Liver (tissue), 9 donors: ENCODE results near the gene CEP120. TPM values are rescaled to one million over a fixed set of nuclear protein-coding genes. Genes with fewer than 3 reads are reported as not detected.

ENCODE experiments used
- DNase-seq: peaks from one replicate; pipeline ENCODE4 v3.0.0-alpha.2; 2017; ENCODE audit warnings: low spot score
- H3K27ac ChIP-seq, 2 donors: one replicate each; pipeline ENCODE4 v1.7.0; 2013; ENCODE audit warnings: inconsistent platforms in 2 of 2, low read length in 2 of 2, control low read depth in 1 of 2, low read depth in 1 of 2, mild to moderate bottlenecking in 1 of 2
- H3K27me3 ChIP-seq, 4 donors: one replicate each; pipeline versions ENCODE4 v1.6.1 to v1.7.0; 2013; ENCODE audit warnings: low read length in 3 of 4, inconsistent platforms in 1 of 4, mild to moderate bottlenecking in 1 of 4, moderate library complexity in 1 of 4; ENCODE audit not compliant: control insufficient read depth in 4 of 4, insufficient read depth in 4 of 4
- H3K36me3 ChIP-seq, 4 donors: one replicate each; pipeline versions ENCODE4 v1.6.1 to v1.7.0; 2013; ENCODE audit warnings: low read length in 3 of 4, mild to moderate bottlenecking in 3 of 4, low read depth in 1 of 4, moderate library complexity in 1 of 4; ENCODE audit not compliant: control insufficient read depth in 4 of 4, insufficient read depth in 3 of 4
- H3K4me1 ChIP-seq, 4 donors: one replicate each; pipeline versions ENCODE4 v1.6.1 to v1.7.0; 2013; ENCODE audit warnings: low read length in 3 of 4, mild to moderate bottlenecking in 3 of 4, moderate library complexity in 1 of 4; ENCODE audit not compliant: control insufficient read depth in 4 of 4, insufficient read depth in 4 of 4
- H3K4me3 ChIP-seq, 3 donors: one replicate each; pipeline versions ENCODE4 v1.6.1 to v1.7.0; 2013; ENCODE audit warnings: low read length in 3 of 3, control low read depth in 1 of 3, low read depth in 1 of 3, mild to moderate bottlenecking in 1 of 3
- H3K9ac ChIP-seq, 2 donors: one replicate each; pipeline ENCODE4 v1.7.0; 2013; ENCODE audit warnings: low read length in 2 of 2, mild to moderate bottlenecking in 2 of 2, moderate library complexity in 2 of 2, control low read depth in 1 of 2, low read depth in 1 of 2
- H3K9me3 ChIP-seq, 4 donors: one replicate each; pipeline versions ENCODE4 v1.6.1 to v1.7.0; 2013; ENCODE audit warnings: low read length in 3 of 4; ENCODE audit not compliant: control insufficient read depth in 4 of 4
- CTCF ChIP-seq: fragments of 150-350 bp; IDR thresholded peaks from 2 replicates; pipeline ENCODE4 v1.5.1; 2017; ENCODE audit warnings: improper control_type of control experiment, low read depth, low read length; ENCODE audit not compliant: missing input control
- EGR1 ChIP-seq, 2 donors: IDR thresholded peaks; 2 replicates each; pipeline ENCODE4 v1.6.1; 2016 to 2018; ENCODE audit warnings: antibody characterized with exemption in 2 of 2, low read depth in 2 of 2
- FOXA1 ChIP-seq: IDR thresholded peaks from 2 replicates; pipeline ENCODE4 v1.6.1; 2016; ENCODE audit warnings: antibody characterized with exemption
- FOXA2 ChIP-seq: IDR thresholded peaks from 2 replicates; pipeline ENCODE4 v1.6.1; 2016; ENCODE audit warnings: antibody characterized with exemption
- GABPA ChIP-seq, 2 donors: IDR thresholded peaks in 1 of 2; conservative IDR thresholded peaks in 1 of 2; 2 replicates each; pipeline ENCODE4 v1.6.1; 2016; ENCODE audit warnings: antibody characterized with exemption in 2 of 2, mild to moderate bottlenecking in 1 of 2, moderate library complexity in 1 of 2
- HNF4A ChIP-seq, 2 donors: conservative IDR thresholded peaks; 2 replicates each; pipeline ENCODE4 v1.6.1; 2016; ENCODE audit warnings: antibody characterized with exemption in 2 of 2, mild to moderate bottlenecking in 2 of 2
- JUND ChIP-seq, 2 donors: IDR thresholded peaks; 2 replicates each; pipeline ENCODE4 v1.6.1; 2016; ENCODE audit warnings: antibody characterized with exemption in 2 of 2
- MAX ChIP-seq: IDR thresholded peaks from 2 replicates; pipeline ENCODE4 v1.6.1; 2016; ENCODE audit warnings: antibody characterized with exemption
- NR2F2 ChIP-seq: IDR thresholded peaks from 2 replicates; pipeline ENCODE4 v1.6.1; 2016; ENCODE audit warnings: antibody characterized with exemption
- RAD21 ChIP-seq, 2 donors: IDR thresholded peaks; 2 replicates each; pipeline ENCODE4 v1.6.1; 2016; ENCODE audit warnings: antibody characterized with exemption in 2 of 2, mild to moderate bottlenecking in 2 of 2
- REST ChIP-seq: IDR thresholded peaks from 2 replicates; pipeline ENCODE4 v1.6.1; 2016; ENCODE audit warnings: antibody characterized with exemption, mild to moderate bottlenecking
- SP1 ChIP-seq: IDR thresholded peaks from 2 replicates; pipeline ENCODE4 v1.6.1; 2018; ENCODE audit warnings: antibody characterized with exemption, mild to moderate bottlenecking
- TAF1 ChIP-seq: conservative IDR thresholded peaks from 2 replicates; pipeline ENCODE4 v1.6.1; 2016; ENCODE audit warnings: antibody characterized with exemption, mild to moderate bottlenecking
- YY1 ChIP-seq: IDR thresholded peaks from 2 replicates; pipeline ENCODE4 v1.6.1; 2016; ENCODE audit warnings: antibody characterized with exemption, mild to moderate bottlenecking
- ZBTB33 ChIP-seq: IDR thresholded peaks from 2 replicates; pipeline ENCODE4 v1.6.1; 2016; ENCODE audit warnings: antibody characterized with exemption
- WGBS: extraction: QIAGEN DNeasy Blood & Tissue Kit; methylation state at CpG from one replicate; pipeline ENCODE4 v1.1.7; 2013; 5-methylcytosine and 5-hydroxymethylcytosine counted together
- polyA plus RNA-seq, 2 donors: library from polyadenylated mRNA; stranded (reverse) in 1 of 2; unstranded in 1 of 2; fragments of 200-250 nt in 1 of 2; fragments of >200 nt in 1 of 2; fragmentation: Nextera tagmentation in 1 of 2; extraction: Ambion mirVana in 1 of 2; gene quantifications; one replicate each; pipeline versions ENCODE4 v1.2.1 to v1.2.3, GENCODE V29; 2013 to 2015
- total RNA-seq, 2 donors: library from RNA; depleted of rRNA; stranded (reverse); fragments of >200 nt; gene quantifications; one replicate each; pipeline ENCODE4 v1.2.3, GENCODE V29; 2014
- TF ChIP-seq, protein P1 (sequence below): IDR thresholded peaks from 2 replicates; pipeline ENCODE4 v1.6.1; 2016; ENCODE audit warnings: antibody characterized with exemption
- donor health status: healthy.
- donor health status: healthy.
- donor health status: healthy.
- donor health status: healthy.
- donor health status: healthy.

CEP120 gene
- total and polyA plus RNA-seq, 4 donors = 2.1 to 11.0 (median 6.7) TPM

- 97% methylated on average over 2 of the region's 2 CpGs for WGBS
- no peak for DNase-seq
- TF ChIP-seq GABPA (IDR thresholded peaks at IDR 0.05 in 1 of 2, conservative IDR thresholded peaks at IDR 0.05 in 1 of 2) (no peak), EGR1 (IDR thresholded peaks at IDR 0.05; ENCODE audit: low read depth in 2 of 2) (no peak), REST (no peak), NR2F2 (no peak), ZBTB33 (no peak), FOXA1 (no peak), JUND (IDR thresholded peaks at IDR 0.05) (no peak), FOXA2 (no peak), MAX (no peak), RAD21 (IDR thresholded peaks at IDR 0.05) (no peak), HNF4A (conservative IDR thresholded peaks at IDR 0.05) (no peak), TAF1 (no peak), CTCF (no peak)
- TF ChIP-seq, protein P1, sequence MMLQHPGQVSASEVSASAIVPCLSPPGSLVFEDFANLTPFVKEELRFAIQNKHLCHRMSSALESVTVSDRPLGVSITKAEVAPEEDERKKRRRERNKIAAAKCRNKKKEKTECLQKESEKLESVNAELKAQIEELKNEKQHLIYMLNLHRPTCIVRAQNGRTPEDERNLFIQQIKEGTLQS = no peak
- Histone ChIP-seq H3K4me1 (peaks cover 2 to 26% (median 20%) of the 10 kb centered on the region in 4 donors), H3K9ac (no peak overlapping the region), H3K27ac (no peak overlapping the region), H3K36me3 (no peaks in the 10 kb centered on the region), H3K9me3 (no peaks in the 10 kb centered on the region), H3K4me3 (no peak overlapping the region), H3K27me3 (no peaks in the 10 kb centered on the region)
Measured at GRCh38 chr5:123427281-123427680, 4.1 kb upstream of the CEP120 start.

DNA sequence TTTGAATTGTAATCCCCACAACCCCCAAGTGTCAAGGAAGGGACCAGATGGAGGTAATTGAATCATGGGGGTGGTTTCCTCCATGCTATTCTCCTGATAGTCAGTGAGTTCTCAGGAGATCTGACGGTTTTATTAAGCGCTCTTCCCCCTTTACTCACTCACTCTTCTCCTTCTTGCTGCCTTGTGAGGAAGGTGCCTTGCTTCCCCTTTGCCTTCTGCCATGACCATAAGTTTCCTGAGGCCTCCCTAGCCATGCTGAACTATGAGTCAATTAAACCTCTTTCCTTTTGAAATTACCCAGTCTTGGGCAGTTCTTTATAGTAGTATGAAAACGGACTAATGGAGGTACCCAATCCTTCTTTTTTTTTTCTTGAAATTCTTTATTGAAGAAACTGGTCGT is 2.2 kb upstream of the CEP120 start:
- no peak overlapping the region for H3K27ac ChIP-seq
- TF ChIP-seq GABPA (IDR thresholded peaks at IDR 0.05 in 1 of 2, conservative IDR thresholded peaks at IDR 0.05 in 1 of 2) (no peak), CTCF (no peak), SP1 (no peak), NR2F2 (no peak), HNF4A (conservative IDR thresholded peaks at IDR 0.05) (no peak), YY1 (no peak), TAF1 (no peak)
- no peaks in the 10 kb centered on the region for H3K27me3 ChIP-seq
- 92% methylated on average over 4 of the region's 4 CpGs for WGBS
- H3K36me3 ChIP-seq = no peaks in the 10 kb centered on the region
- H3K9me3 ChIP-seq = no peaks in the 10 kb centered on the region
- no peak overlapping the region for H3K9ac ChIP-seq
- H3K4me3 ChIP-seq = no peak overlapping the region
- no peak for DNase-seq
- H3K4me1 ChIP-seq = peaks cover 2 to 40% (median 30%) of the 10 kb centered on the region in 4 donors
